ENCODE data around the gene B3GNT7.

B3GNT7 gene

DNA sequence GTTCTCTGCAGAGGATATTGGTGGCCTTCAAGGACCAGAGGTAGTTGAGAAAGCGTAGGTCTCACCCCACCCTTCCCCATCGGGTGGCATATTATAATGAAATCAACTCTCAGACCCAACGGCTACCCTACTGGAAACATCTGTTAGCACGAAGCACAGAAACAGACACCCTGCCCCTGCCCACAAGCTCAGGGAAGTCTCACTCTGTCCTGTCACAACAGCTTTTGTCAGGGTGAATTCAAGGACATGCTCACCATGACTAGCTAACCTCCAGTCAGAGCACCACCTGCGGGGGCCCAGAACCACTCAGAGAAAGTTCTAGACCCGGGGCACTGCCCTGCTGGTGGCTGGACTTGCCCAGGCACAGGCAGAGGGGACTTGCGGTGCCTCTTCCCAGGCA is 3.5 kb upstream of the B3GNT7 start (continued):
- TF ChIP-seq ZNF132 (tag by site-specific recombination; IDR thresholded peaks at IDR 0.05; ENCODE audit: borderline replicate concordance): no peak
- no peak for TF ChIP-seq ZNF548 (tag by site-specific recombination; IDR thresholded peaks at IDR 0.05)
- no peak for TF ChIP-seq ZNF549 (tag by site-specific recombination; IDR thresholded peaks at IDR 0.05)
- no peak for TF ChIP-seq ZNF350 (tag by site-specific recombination; IDR thresholded peaks at IDR 0.05)
- TF ChIP-seq ZNF37A (tag by site-specific recombination; IDR thresholded peaks at IDR 0.05): no peak
- no peak for TF ChIP-seq ZNF843 (tag by site-specific recombination; IDR thresholded peaks at IDR 0.05)

DNA sequence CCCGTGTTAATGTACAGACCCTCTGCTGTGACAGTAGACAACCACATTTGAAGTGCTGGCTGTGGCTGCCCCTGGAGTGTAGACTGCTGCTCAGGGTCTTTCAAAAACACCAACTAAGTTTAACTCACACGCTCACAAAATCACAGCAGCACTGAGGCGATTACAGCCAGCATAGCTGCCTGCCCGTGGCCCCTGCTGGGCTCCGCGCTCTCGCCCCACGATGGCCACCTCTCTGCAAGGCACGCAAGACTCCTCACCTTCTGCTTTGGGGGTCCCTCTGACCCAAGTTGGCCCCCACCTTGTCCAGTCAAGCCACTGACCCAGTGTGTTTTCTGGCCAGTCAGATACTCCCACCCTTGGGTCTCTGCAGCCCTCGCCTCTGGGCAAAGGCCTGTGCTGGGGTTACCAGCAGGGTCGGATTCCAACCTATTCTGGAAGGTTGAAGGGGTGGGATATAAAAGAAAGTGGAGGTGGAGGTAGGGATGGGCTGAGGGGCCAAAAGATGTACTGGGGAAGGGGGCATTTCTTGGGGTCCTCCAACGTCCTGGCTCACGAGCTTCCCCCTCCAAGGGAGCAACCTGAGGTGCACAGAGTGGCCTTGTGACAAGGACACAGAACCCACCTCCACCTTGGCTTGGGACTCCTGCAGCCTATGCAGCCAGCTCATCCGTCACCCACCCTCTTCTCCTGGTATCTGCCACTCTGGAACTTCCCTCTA is 2.9 kb upstream of the B3GNT7 start:
- Histone ChIP-seq H3K27ac (ENCODE audit: extremely low read depth, low read depth, low read length) (no peak overlapping the region), H3K4me1 (ENCODE audit: control insufficient read depth, insufficient read depth, low read length) (no peaks in the 10 kb centered on the region), H3K9me3 (ENCODE audit: control insufficient read depth, insufficient read depth, low read depth, low read length) (no peaks in the 10 kb centered on the region), H3K4me3 (ENCODE audit: low read depth, low read length) (no peak overlapping the region), H3K36me3 (ENCODE audit: control insufficient read depth in 2 of 2, insufficient read depth in 1 of 2, low read length in 2 of 2) (no peaks in the 10 kb centered on the region)
- TF ChIP-seq, protein P1, sequence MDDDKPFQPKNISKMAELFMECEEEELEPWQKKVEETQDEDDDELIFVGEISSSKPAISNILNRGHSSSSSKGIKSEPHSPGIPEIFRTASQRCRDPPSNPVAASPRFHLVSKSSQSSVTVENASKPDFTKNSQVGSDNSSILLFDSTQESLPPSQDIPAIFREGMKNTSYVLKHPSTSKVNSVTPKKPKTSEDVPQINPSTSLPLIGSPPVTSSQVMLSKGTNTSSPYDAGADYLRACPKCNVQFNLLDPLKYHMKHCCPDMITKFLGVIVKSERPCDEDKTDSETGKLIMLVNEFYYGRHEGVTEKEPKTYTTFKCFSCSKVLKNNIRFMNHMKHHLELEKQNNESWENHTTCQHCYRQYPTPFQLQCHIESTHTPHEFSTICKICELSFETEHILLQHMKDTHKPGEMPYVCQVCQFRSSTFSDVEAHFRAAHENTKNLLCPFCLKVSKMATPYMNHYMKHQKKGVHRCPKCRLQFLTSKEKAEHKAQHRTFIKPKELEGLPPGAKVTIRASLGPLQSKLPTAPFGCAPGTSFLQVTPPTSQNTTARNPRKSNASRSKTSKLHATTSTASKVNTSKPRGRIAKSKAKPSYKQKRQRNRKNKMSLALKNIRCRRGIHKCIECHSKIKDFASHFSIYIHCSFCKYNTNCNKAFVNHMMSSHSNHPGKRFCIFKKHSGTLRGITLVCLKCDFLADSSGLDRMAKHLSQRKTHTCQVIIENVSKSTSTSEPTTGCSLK (tag by site-specific recombination; IDR thresholded peaks at IDR 0.05): no peak
- TF ChIP-seq TRIM28 (IDR thresholded peaks at IDR 0.05; ENCODE audit: borderline replicate concordance, low read length): no peak
- no peak for TF ChIP-seq ZNF155 (tag by site-specific recombination; IDR thresholded peaks at IDR 0.05)
- no peak for TF ChIP-seq ZBTB1 (tag by site-specific recombination; IDR thresholded peaks at IDR 0.05)
- POLR2A ChIA-PET: no interaction called here
- CTCF ChIA-PET: interaction anchor here (0.6 to 2.3 kb wide), 3 partner anchors 11 to 95 kb away, joined by 4 to 7 read pairs (median 5); no protein-coding TSS in a partner anchor

DNA sequence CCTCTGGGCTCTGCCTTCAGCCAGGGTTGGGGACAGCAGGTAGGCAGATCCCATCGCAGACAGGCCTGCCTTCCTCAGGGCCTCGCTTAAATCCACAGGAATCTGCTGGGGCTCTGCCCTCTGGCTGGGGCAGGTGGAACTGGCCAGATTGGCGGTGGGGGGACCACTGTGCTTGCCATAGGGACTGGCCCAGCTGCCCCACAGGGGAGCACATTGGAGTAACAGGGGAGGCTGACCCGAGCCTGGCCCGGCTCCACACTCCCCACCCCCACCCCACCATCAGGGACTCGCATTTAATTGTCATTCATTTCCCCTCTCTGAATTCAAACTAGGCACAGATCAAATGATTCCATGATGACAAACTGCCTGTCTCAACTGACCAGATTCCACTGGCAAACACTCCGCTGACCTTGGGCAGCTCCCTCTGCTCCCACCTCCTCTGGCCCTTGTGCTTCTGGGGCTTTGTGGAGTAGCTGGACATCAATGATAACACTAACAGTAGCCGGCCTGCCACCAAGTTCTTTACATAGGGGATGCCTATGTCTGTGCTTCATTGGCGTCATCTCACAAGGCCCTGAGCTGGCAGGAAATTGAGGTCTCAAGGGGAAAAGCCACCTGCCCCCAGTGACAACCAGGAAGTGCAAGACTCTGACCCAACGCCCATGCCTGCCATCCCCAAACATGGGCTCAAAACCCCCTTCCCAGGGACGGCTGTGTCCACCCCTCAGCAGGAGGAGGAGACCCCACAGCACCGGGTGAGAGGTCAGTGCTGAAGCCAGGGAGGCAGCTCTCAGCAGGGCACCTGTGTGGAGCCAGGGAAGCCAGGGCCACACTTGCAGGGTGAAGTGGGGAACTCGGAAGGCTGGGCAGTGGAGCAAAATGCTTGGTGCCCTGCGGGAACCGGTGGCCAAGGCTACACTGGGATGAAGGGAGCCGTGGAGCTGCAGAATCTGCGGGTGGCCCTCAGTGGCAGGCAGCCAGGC is 2.1 kb upstream of the B3GNT7 start:
- CTCF ChIA-PET: interaction anchor here (0.6 to 2.3 kb wide), 5 partner anchors 10 to 101 kb away, joined by 3 to 7 read pairs (median 4); no protein-coding TSS in a partner anchor
- POLR2A ChIA-PET: no interaction called here
- TF ChIP-seq ZNF221 (tag by site-specific recombination; IDR thresholded peaks at IDR 0.05; ENCODE audit: borderline replicate concordance) (no peak), YY1 (tag by site-specific recombination; IDR thresholded peaks at IDR 0.05) (no peak)
- TF ChIP-seq, protein P2, sequence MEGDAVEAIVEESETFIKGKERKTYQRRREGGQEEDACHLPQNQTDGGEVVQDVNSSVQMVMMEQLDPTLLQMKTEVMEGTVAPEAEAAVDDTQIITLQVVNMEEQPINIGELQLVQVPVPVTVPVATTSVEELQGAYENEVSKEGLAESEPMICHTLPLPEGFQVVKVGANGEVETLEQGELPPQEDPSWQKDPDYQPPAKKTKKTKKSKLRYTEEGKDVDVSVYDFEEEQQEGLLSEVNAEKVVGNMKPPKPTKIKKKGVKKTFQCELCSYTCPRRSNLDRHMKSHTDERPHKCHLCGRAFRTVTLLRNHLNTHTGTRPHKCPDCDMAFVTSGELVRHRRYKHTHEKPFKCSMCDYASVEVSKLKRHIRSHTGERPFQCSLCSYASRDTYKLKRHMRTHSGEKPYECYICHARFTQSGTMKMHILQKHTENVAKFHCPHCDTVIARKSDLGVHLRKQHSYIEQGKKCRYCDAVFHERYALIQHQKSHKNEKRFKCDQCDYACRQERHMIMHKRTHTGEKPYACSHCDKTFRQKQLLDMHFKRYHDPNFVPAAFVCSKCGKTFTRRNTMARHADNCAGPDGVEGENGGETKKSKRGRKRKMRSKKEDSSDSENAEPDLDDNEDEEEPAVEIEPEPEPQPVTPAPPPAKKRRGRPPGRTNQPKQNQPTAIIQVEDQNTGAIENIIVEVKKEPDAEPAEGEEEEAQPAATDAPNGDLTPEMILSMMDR (tag by site-specific recombination; IDR thresholded peaks at IDR 0.05): peak; percentile 27; the same call in 1 of the 2 replicates
- H3K9me3 ChIP-seq (ENCODE audit: control insufficient read depth, insufficient read depth, low read depth, low read length): no peaks in the 10 kb centered on the region
- H3K27ac ChIP-seq (ENCODE audit: extremely low read depth, low read depth, low read length): no peak overlapping the region
- H3K4me1 ChIP-seq (ENCODE audit: control insufficient read depth, insufficient read depth, low read length): no peaks in the 10 kb centered on the region
- no peaks in the 10 kb centered on the region for H3K36me3 ChIP-seq (ENCODE audit: control insufficient read depth in 2 of 2, insufficient read depth in 1 of 2, low read length in 2 of 2)
- no peak overlapping the region for H3K4me3 ChIP-seq (ENCODE audit: low read depth, low read length)

Measured in HEK293 (cell line).